ENCODE measurements around the gene TFCP2.
"Not testable (repeated sequence)": the region's sequence is repeated elsewhere in the genome, so short reads cannot be mapped to it uniquely, and the experiment has no call there.

Gene TFCP2, protein sequence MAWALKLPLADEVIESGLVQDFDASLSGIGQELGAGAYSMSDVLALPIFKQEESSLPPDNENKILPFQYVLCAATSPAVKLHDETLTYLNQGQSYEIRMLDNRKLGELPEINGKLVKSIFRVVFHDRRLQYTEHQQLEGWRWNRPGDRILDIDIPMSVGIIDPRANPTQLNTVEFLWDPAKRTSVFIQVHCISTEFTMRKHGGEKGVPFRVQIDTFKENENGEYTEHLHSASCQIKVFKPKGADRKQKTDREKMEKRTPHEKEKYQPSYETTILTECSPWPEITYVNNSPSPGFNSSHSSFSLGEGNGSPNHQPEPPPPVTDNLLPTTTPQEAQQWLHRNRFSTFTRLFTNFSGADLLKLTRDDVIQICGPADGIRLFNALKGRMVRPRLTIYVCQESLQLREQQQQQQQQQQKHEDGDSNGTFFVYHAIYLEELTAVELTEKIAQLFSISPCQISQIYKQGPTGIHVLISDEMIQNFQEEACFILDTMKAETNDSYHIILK

DNA sequence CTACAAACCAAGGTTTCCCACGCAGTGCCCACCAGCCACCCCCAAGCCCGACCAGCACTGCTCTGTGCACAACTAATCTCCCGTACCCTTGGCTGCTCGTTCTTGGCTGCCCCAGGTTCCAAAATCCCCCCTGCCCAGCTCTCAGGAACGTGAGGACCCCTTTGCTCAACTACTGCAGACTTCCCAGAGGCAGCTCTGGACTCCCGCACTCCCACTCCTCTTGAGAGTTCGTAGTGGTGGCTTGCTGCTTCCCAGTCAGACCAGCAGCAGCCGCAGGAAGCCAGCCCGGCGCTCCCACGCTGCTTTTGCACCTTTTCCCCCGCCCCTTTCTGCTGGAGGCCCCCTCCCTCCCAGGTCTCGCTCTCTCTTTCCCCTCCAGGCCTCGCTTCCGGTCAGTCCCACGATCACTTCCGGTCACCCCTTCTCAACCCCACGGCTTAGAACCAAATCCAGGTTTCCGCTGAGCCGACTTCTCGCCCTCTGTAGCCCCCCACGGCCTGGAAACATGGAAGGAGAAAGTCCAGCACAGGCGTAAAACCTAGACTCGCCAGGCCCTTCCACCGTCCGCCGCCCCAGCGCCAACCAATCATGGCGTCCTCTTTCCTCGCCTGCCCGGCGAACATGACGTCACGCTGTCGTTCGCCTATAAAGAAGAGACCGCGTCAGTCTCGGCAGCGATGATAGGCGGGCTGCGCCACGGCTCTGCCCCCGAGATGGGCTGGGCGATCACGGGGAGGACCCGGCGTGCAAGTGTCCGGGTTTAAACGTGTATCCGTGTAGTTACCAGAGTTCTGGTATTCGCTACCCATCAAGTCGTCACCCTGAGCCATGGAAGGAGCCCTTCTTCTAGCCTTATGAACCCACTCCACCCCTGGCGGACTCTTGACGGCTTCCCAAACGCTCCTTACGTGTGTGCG, at the start of gene TFCP2:
TSS of gene TFCP2 (minus strand) at position 621 of the 917 bp plus-strand sequence. CDS start 713 bp downstream, outside the sequence.
- Histone ChIP-seq H3K36me3 (replicated peaks) (no peaks in the 10 kb centered on the region), H3K4me3 (ENCODE audit: low read depth, low read length) (peak within 1 kb of the TSS; percentile 92), H3K27ac (peak within 1 kb of the TSS; percentile 100), H3K27me3 (replicated peaks) (no peaks in the 10 kb centered on the region)
- TF ChIP-seq, protein P1, sequence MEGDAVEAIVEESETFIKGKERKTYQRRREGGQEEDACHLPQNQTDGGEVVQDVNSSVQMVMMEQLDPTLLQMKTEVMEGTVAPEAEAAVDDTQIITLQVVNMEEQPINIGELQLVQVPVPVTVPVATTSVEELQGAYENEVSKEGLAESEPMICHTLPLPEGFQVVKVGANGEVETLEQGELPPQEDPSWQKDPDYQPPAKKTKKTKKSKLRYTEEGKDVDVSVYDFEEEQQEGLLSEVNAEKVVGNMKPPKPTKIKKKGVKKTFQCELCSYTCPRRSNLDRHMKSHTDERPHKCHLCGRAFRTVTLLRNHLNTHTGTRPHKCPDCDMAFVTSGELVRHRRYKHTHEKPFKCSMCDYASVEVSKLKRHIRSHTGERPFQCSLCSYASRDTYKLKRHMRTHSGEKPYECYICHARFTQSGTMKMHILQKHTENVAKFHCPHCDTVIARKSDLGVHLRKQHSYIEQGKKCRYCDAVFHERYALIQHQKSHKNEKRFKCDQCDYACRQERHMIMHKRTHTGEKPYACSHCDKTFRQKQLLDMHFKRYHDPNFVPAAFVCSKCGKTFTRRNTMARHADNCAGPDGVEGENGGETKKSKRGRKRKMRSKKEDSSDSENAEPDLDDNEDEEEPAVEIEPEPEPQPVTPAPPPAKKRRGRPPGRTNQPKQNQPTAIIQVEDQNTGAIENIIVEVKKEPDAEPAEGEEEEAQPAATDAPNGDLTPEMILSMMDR (IDR thresholded peaks at IDR 0.05; ENCODE audit: low read depth, low read length, missing control alignments), result no peak
- peak; percentile 94 for DNase-seq
- in situ Hi-C loops (cut with HindIII; ENCODE audit: low pct_ligation_motif_present, low sequenced_read_pairs), result no loop called here

DNA sequence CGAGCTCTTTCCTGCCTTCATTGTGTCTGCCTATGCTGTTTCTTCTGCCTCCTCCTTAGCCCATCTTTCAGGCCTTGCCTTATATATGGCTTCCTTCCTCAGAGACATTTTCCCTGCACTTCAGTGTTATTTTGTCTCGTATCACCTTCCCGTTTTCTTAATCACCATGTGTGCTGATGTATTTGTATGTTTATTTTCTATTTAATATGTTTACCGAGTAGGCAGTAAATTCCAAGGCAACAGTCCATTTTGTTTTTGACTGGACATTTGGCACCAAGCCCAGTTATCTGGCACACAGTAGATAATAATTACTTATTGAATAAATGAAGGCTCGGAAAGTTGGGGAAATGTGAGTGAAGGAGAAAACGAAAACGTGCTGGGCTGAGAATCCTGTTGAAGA, 49.5 kb upstream of the TFCP2 start:
- TF ChIP-seq, protein P1 (IDR thresholded peaks at IDR 0.05; ENCODE audit: low read depth, low read length, missing control alignments), result no peak
- no peak for DNase-seq
- Histone ChIP-seq H3K27me3 (replicated peaks) (no peaks in the 10 kb centered on the region), H3K36me3 (replicated peaks) (no peaks in the 10 kb centered on the region), H3K4me3 (ENCODE audit: low read depth, low read length) (no peak overlapping the region), H3K27ac (no peak overlapping the region)
- in situ Hi-C loops (cut with HindIII; ENCODE audit: low pct_ligation_motif_present, low sequenced_read_pairs), result no loop called here

DNA sequence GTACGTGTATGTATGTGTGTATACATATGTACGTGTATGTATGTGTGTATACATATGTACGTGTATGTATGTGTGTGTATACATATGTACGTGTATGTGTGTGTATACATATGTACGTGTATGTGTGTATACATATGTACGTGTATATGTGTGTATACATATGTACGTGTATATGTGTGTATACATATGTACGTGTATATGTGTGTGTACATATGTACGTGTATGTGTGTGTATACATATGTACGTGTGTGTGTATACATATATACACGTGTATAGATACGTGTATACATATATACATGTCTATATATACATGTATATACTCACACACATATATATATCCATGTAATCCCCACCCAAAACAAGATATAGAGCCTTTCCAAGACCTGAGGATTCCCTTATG, 46.9 kb upstream of the TFCP2 start:
- H3K36me3 ChIP-seq (replicated peaks); H3K27ac ChIP-seq; H3K27me3 ChIP-seq (replicated peaks); in situ Hi-C loops (cut with HindIII; ENCODE audit: low pct_ligation_motif_present, low sequenced_read_pairs); H3K4me3 ChIP-seq (ENCODE audit: low read depth, low read length); DNase-seq: not testable (repeated sequence)

DNA sequence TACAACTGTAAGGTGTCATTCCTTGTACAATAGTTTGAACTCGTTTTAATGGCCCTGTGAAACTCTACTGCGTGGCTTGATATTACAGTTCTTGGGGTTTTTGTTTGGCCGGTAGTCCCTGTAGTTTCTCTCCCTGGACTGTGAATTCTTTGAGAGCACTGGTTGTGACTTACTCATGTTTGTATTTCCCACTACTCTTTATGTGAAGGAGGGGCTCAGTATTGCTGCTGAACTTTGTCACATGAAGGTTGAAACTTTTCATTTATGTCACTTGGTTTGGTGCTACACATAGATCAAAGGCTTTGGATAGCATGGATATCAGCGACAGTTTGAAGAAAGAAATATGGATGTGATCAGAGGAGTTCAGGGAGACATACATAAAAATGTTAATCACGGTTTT, 46.4 kb upstream of the TFCP2 start:
- no peak for DNase-seq
- in situ Hi-C loops (cut with HindIII; ENCODE audit: low pct_ligation_motif_present, low sequenced_read_pairs), result no loop called here
- no peaks in the 10 kb centered on the region for H3K36me3 ChIP-seq (replicated peaks)
- TF ChIP-seq, protein P1 (IDR thresholded peaks at IDR 0.05; ENCODE audit: low read depth, low read length, missing control alignments), result no peak
- H3K27ac ChIP-seq, result no peak overlapping the region
- no peaks in the 10 kb centered on the region for H3K27me3 ChIP-seq (replicated peaks)
- no peak overlapping the region for H3K4me3 ChIP-seq (ENCODE audit: low read depth, low read length)

DNA sequence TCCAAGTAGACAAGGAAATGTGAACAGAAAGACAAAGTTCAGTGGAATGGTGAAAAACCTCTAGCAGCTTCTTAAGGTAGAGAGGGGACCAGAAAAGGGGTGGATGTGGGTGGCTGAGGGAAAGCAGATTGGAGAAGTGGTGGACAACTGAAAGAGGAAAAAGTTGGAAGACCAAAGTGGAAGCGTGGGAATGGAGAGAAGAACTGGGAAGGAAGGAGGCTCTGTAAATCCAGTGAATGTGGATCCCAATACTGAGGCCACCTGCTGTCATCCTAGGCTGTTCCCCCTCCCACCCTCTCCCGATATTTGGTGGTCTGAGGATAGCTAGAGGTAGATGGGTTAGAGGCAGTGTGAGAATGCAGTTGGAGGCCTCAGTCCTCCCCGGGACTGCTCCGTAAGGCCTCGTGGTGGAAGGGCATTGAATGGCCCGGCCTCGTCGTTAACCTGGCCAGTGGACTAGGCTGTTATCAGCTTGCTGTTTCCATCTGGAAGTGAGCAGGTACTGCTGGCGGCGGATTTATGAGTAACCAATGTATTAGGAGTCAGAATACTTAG, 45.7 kb upstream of the TFCP2 start:
- Histone ChIP-seq H3K27ac (peak overlapping the region; percentile 71), H3K36me3 (replicated peaks) (no peaks in the 10 kb centered on the region), H3K27me3 (replicated peaks) (no peaks in the 10 kb centered on the region), H3K4me3 (ENCODE audit: low read depth, low read length) (peak overlapping the region; percentile 76)
- peak; percentile 0 for DNase-seq
- TF ChIP-seq, protein P1 (IDR thresholded peaks at IDR 0.05; ENCODE audit: low read depth, low read length, missing control alignments), result no peak
- in situ Hi-C loops (cut with HindIII; ENCODE audit: low pct_ligation_motif_present, low sequenced_read_pairs), result no loop called here
